Loucy (cell line): ENCODE results near the gene GRK1.

Experiments
- H2AFZ ChIP-seq: fragments of 200-600 bp; sonication (generic); 2 replicates; pipeline ENCODE4 v1.6.0; 2016; ENCODE audit warnings: antibody characterized with exemption, mild to moderate bottlenecking, low read length, moderate library complexity
- H3F3A ChIP-seq: fragments of 200-600 bp; 2 replicates; pipeline ENCODE4 v1.6.0; 2016; ENCODE audit warnings: antibody characterized with exemption, low read depth, mild to moderate bottlenecking
- H3K27me3 ChIP-seq: fragments of 200-600 bp; sonication (generic); 2 replicates; pipeline ENCODE4 v1.6.1; 2014; ENCODE audit warnings: low read length, mild to moderate bottlenecking; ENCODE audit not compliant: insufficient read depth, poor library complexity, severe bottlenecking
- H3K36me3 ChIP-seq: fragments of 200-600 bp; sonication (generic); 2 replicates; pipeline ENCODE4 v1.6.1; 2016; ENCODE audit warnings: low read length; ENCODE audit not compliant: insufficient read depth
- H3K4me1 ChIP-seq: fragments of 200-600 bp; sonication (generic); 2 replicates; pipeline ENCODE4 v1.5.1; 2014; ENCODE audit warnings: low read length, mild to moderate bottlenecking; ENCODE audit not compliant: insufficient read depth, poor library complexity, severe bottlenecking
- H3K4me2 ChIP-seq: fragments of 200-600 bp; sonication (generic); 2 replicates; pipeline ENCODE4 v1.6.0; 2014; ENCODE audit warnings: antibody characterized with exemption, low read length, low read depth, mild to moderate bottlenecking; ENCODE audit not compliant: poor library complexity, severe bottlenecking
- H3K4me3 ChIP-seq: fragments of 200-600 bp; sonication (generic); 2 replicates; pipeline ENCODE4 v1.5.1; 2014; ENCODE audit warnings: low read length, mild to moderate bottlenecking, mixed read lengths; ENCODE audit not compliant: poor library complexity, severe bottlenecking
- H3K79me2 ChIP-seq: fragments of 200-600 bp; sonication (generic); 2 replicates; pipeline ENCODE4 v1.6.1; 2014; ENCODE audit warnings: low read length; ENCODE audit not compliant: insufficient read depth
- H3K9ac ChIP-seq: fragments of 200-600 bp; sonication (generic); 2 replicates; pipeline ENCODE4 v1.6.0; 2014; ENCODE audit warnings: mild to moderate bottlenecking, low read depth, low read length, moderate library complexity; ENCODE audit not compliant: poor library complexity, severe bottlenecking
- H3K9me2 ChIP-seq: fragments of 200-600 bp; sonication (generic); replicated peaks from 2 replicates; pipeline ENCODE4 v1.6.1; 2016; ENCODE audit warnings: low read depth, low read length, mixed read lengths
- H3K9me3 ChIP-seq: fragments of 200-600 bp; sonication (generic); 2 replicates; pipeline ENCODE4 v1.6.1; 2014; ENCODE audit warnings: mild to moderate bottlenecking, antibody characterized with exemption, low read length, low read depth; ENCODE audit not compliant: insufficient read depth
- H4K20me1 ChIP-seq: fragments of 200-600 bp; sonication (generic); 2 replicates; pipeline ENCODE4 v1.6.0; 2014; ENCODE audit warnings: antibody characterized with exemption, low read length, mild to moderate bottlenecking; ENCODE audit not compliant: insufficient read depth, poor library complexity, severe bottlenecking
- EZH2phosphoT487 ChIP-seq: fragments of 200-600 bp; IDR thresholded peaks from 2 replicates; pipeline ENCODE4 v1.6.1; 2018; ENCODE audit warnings: antibody characterized with exemption, mild to moderate bottlenecking, moderate library complexity, borderline replicate concordance
- TF ChIP-seq, protein P1 (sequence below): fragments of 200-600 bp; sonication (generic); conservative IDR thresholded peaks from 2 replicates; pipeline ENCODE4 v1.5.1; 2014; ENCODE audit warnings: mild to moderate bottlenecking, antibody characterized with exemption, low read length

Gene GRK1

DNA sequence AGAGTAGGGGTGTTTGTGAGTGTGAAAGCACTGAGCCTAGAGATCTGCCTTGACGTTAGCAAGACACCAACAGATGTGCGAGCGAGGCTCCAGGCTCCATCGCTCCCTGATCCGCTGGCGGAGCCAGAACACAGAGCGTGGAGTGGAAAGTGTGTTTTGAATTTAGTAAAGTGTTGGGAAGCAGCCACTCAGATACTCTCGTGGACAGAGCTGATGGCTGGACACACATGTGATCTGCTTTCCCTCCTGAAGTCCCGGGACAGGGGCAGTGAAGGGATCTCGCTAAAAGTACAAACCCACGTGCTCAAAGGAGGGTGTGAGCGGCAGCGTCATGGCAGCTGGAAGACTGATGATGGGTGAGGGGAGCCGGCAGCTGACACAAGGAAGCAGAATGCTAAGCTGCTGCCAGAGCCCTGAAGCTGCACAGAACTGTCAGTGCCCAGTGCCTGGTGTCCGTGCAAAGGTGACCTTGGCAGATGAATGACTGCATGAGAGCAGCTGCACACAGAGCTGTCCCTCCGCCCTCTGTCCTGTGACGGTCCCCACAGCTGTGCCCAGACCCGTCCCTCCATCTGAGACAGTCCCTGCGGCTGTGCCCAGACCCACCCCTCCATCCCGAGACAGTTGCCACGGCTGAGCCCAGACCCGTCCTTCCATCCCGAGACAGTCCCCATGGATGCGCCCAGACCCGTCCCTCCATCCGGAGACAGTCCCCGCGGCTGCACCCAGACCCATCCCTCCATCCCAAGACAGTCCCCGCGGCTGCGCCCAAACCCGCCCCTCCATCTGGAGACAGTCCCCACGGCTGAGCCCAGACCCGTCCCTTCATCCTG lies 62.4 kb downstream of the GRK1 start:
- no peaks in the 10 kb centered on the region for H3K9me2 ChIP-seq
- no peak overlapping the region for H3K4me3 ChIP-seq
- peaks cover 5% of the 10 kb centered on the region; the same call in 1 of the 2 replicates for H3K9me3 ChIP-seq
- H3K9ac ChIP-seq, result no peak overlapping the region
- no peaks in the 10 kb centered on the region for H4K20me1 ChIP-seq
- TF ChIP-seq, protein P1, sequence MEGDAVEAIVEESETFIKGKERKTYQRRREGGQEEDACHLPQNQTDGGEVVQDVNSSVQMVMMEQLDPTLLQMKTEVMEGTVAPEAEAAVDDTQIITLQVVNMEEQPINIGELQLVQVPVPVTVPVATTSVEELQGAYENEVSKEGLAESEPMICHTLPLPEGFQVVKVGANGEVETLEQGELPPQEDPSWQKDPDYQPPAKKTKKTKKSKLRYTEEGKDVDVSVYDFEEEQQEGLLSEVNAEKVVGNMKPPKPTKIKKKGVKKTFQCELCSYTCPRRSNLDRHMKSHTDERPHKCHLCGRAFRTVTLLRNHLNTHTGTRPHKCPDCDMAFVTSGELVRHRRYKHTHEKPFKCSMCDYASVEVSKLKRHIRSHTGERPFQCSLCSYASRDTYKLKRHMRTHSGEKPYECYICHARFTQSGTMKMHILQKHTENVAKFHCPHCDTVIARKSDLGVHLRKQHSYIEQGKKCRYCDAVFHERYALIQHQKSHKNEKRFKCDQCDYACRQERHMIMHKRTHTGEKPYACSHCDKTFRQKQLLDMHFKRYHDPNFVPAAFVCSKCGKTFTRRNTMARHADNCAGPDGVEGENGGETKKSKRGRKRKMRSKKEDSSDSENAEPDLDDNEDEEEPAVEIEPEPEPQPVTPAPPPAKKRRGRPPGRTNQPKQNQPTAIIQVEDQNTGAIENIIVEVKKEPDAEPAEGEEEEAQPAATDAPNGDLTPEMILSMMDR, result no peak
- no peak for TF ChIP-seq EZH2phosphoT487
- H3K27me3 ChIP-seq, result no peaks in the 10 kb centered on the region
- H3K36me3 ChIP-seq, result no peaks in the 10 kb centered on the region
- no peak overlapping the region for H3K4me2 ChIP-seq
- no peaks in the 10 kb centered on the region for H3F3A ChIP-seq
- no peaks in the 10 kb centered on the region for H3K4me1 ChIP-seq
- H3K79me2 ChIP-seq, result no peaks in the 10 kb centered on the region
- H2AFZ ChIP-seq, result no peak overlapping the region

DNA sequence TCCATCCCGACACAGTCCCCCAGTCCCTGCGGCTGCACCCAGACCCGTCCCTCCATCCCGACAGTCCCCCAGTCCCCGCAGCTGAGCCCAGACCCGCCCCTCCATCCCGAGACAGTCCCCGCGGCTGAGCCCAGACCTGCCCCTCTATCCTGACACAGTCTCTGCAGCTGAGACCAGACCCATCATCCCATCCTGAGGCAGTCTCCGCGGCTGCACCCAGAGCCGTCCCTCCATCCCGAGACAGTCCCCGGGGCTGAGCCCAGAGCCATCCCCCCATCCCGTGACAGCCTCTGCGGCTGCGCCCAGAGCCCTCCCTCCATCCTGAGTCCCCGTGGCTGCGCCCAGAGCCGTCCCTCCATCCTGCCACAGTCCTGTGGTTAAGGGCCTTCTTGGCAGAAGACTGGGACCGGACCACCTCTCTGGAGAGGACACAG lies 63.3 kb downstream of the GRK1 start:
- H3K36me3 ChIP-seq, result no peaks in the 10 kb centered on the region
- peaks cover 5% of the 10 kb centered on the region; the same call in 1 of the 2 replicates for H3K9me3 ChIP-seq
- H2AFZ ChIP-seq, result no peak overlapping the region
- no peaks in the 10 kb centered on the region for H4K20me1 ChIP-seq
- no peaks in the 10 kb centered on the region for H3K27me3 ChIP-seq
- no peaks in the 10 kb centered on the region for H3K9me2 ChIP-seq
- no peak overlapping the region for H3K4me2 ChIP-seq
- TF ChIP-seq EZH2phosphoT487, result no peak
- TF ChIP-seq, protein P1, result no peak
- H3K9ac ChIP-seq, result no peak overlapping the region
- H3K4me1 ChIP-seq, result no peaks in the 10 kb centered on the region
- no peak overlapping the region for H3K4me3 ChIP-seq
- H3K79me2 ChIP-seq, result no peaks in the 10 kb centered on the region
- H3F3A ChIP-seq, result no peaks in the 10 kb centered on the region

DNA sequence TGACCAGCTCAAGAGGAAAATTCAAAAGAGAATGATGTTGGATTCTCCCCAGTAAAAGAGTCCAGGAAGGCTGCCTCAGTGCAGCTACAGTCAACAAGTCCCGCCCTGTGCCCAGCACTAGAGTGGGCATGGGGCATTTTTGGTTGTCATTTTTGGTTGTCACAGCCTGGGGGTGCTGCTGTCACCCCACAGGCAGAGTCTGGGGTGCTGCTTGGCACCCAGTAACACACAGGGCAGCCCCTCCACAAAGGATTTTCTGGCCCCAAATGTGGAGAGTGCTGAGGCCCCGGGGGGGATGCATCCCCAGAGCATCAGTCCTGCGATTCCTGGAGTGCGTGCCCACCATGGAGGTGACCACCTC lies 63.8 kb downstream of the GRK1 start:
- Histone ChIP-seq H3K9me2 (no peaks in the 10 kb centered on the region), H2AFZ (no peak overlapping the region), H3K27me3 (no peaks in the 10 kb centered on the region), H3K36me3 (no peaks in the 10 kb centered on the region), H3K4me1 (no peaks in the 10 kb centered on the region), H3F3A (no peaks in the 10 kb centered on the region), H3K4me2 (no peak overlapping the region), H4K20me1 (no peaks in the 10 kb centered on the region), H3K4me3 (no peak overlapping the region), H3K9ac (no peak overlapping the region), H3K9me3 (peaks cover 5% of the 10 kb centered on the region; the same call in 1 of the 2 replicates), H3K79me2 (no peaks in the 10 kb centered on the region)
- TF ChIP-seq EZH2phosphoT487, result no peak
- TF ChIP-seq, protein P1, result no peak
